Adrenal gland (tissue), 5 donors: ENCODE results near the gene SLC39A9.

Experiments
- CTCF ChIP-seq, 6 experiments: fragments of 450-650 bp in 4 of 6; fragments of 200-600 bp in 2 of 6; sonication (generic) in 1 of 6; IDR thresholded peaks; 1 replicate in 5 of 6; 2 replicates in 1 of 6; pipeline versions ENCODE4 v1.5.1 to v1.8.0; 2016 to 2021; ENCODE audit warnings: antibody characterized with exemption in 6 of 6, mild to moderate bottlenecking in 2 of 6, moderate library complexity in 1 of 6
- POLR2A ChIP-seq, 2 donors: fragments of 450-650 bp; IDR thresholded peaks; one replicate each; pipeline ENCODE4 v1.6.1; 2017; ENCODE audit warnings: antibody characterized with exemption in 2 of 2, mild to moderate bottlenecking in 2 of 2, moderate library complexity in 1 of 2
- donor health status: DM: no; HTN: no; CAD: no.

GRCh38 chr14:69500096-69500495 is 101.6 kb downstream of the SLC39A9 start:
- TF ChIP-seq CTCF (IDR thresholded peaks at IDR 0.05) (no peak), POLR2A (IDR thresholded peaks at IDR 0.05) (no peak)
